HL-60 (cell line): ENCODE results near the gene AMMECR1.

Experiments used
- CTCF ChIP-seq: IDR thresholded peaks from one replicate; pipeline ENCODE4 v1.5.1; 2011; ENCODE audit warnings: low read length, control low read depth, inconsistent platforms; ENCODE audit not compliant: insufficient read depth
- GABPA ChIP-seq: IDR thresholded peaks from 2 replicates; pipeline ENCODE4 v1.6.1; 2012; ENCODE audit warnings: low read depth
- POLR2AphosphoS5 ChIP-seq: IDR thresholded peaks from 2 replicates; pipeline ENCODE4 v1.6.1; 2012; ENCODE audit warnings: low read depth

- no peak for TF ChIP-seq CTCF
- no peak for TF ChIP-seq GABPA
- no peak for TF ChIP-seq POLR2AphosphoS5
These were observed 164.6 kb downstream of the AMMECR1 start for GRCh38 chrX:110153244-110153643.
